Measurements from ENCODE around the gene CDH23.

CDH23 gene

GRCh38 chr10:71829171-71829570, 432.5 kb downstream of the CDH23 start:
- DNase-seq: no peak

- no peak for DNase-seq
Observed at GRCh38 chr10:71829896-71830295, 433.2 kb downstream of the CDH23 start.

DNA sequence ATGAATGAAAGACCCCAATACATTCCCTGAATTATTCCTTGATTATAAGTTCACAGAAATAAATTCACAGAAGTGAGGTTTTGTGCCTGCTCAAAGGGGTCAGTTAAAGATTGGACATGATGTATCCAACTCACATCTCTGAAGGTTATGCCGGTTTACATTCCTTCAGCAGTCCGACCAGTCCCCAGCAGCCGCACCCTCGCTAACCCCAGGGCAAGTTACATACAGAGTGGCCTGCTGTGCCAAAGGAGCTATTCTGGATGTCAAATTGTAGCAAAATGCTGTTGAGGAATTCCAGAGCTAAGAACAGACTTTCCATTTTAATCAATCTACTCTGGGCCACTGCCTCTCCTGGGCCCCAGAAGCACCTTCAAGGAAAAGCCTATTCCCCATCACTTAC, 434.0 kb downstream of the CDH23 start:
- no peak for DNase-seq

GRCh38 chr10:71831646-71832552, 435.2 kb downstream of the CDH23 start:
- no peak for DNase-seq

DNA sequence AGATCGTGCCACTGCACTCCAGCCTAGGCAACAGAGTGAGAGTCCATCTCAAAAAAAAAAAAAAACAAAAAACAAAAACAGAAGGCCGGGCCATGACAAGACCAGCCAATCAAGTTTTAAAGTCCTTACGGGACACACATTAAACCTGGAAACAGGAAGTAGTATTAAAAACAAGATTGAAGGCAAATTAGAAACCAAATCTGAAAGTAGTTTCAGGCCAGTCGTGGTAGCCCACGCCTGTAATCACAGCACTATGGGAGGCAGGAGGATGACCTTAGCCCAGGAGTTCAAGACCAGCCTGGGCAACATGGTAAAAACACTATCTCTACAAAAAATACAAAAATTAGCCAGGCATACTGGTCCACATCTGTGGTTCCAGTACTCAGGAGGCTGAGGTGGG, 436.2 kb downstream of the CDH23 start:
- no peak for DNase-seq

DNA sequence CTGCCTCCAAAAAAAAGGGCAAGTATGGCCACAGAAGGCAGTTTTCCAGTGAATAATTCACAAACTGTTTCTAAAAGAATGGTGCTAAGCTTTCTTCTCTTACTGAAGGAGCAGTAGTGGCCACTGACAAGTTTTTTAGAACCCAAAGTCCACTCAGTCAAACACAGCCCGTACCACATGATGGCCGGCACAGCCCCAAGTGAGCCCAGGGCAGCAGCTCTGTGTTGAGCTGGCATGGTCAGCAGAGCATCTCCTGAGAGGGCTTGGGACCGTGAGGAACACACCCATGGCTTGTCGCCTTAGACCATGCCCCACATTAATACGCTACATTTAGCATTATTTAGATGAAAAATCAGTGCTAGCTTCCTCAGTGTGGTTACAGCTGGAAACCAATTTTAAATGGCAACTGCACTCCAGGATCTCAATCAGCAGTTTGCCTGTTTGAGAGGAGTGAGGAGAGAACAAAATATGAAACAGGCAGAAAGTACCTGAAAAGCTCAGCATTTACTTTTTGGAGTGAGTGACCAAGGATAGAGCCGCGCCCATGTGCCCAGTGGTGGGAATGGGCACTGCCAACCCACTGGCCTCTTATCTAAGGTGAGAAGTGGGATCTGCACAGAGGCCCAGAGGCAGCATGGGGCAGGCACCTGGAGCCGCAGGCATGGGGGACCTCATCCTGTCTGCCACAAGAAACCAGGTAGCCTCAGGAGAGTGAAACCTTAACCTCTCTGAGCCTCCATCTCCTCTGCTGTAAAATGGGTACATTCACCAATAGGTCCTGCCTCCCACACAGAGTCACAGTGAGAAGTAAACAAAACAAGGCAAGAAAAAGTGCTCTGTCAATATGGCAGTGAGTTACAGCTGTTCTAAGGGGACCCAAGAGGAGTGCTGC, 437.0 kb downstream of the CDH23 start:
- DNase-seq: no peak

DNA sequence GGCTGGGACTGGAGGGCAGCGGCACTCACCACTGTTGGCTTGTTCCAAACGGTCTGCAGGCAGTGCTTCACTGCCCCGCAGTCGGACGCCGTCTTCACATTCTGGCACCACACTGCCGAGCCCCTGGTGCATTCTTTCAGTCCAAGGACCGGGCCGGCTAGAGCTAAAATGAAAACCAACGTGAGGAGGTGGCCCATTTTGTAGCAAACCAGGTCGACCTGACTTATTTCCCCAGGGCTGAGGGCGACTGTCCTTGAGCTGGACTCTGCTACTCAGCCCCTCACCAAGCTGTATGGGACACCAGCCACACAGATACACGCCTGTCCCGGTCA, 437.6 kb downstream of the CDH23 start:
- no peak for DNase-seq

DNA sequence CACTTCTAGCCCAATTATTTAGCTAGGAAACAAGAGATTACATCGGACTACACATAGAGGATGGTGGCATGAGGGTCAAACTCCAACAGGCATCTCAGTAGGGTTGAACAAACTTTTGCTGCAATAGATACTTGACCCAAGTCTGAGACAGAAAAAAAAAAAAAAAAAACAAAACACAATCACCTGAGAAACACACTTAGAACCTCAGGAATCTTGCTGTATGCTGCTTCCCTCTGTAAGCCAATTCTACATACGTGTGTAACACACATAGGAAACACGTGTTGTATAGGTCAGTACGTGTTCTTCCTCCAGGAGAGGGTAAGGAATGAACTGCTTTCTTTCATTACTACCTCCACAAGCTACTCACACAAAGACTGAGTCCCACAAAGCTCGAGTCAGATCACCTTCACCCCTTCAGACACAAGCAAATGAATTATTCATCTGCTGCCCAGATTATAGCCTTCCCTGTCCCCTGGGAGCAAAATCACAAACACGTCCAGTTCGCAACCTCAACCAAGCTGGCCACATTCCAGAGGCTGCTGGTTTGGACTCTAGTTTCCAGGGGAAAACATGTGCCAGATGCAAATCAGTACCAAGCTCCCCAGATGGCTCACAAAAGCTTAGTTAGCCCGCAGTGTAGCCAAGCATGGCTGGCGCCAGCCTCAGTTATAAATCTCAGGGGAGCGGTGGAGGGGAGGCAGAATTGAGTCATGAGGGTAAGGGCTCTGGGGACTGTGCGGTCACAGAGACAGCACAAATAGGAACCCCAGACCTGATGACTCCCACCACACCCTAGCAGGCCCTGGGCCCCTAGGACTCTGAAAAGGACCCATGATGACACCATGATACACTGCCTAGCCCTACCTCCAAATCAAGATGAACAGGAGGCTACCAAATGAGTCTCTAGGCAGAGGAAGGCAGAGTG, 439.2 kb downstream of the CDH23 start:
- no peak for DNase-seq

GRCh38 chr10:71836596-71836974, 439.9 kb downstream of the CDH23 start:
- DNase-seq: no peak

DNA sequence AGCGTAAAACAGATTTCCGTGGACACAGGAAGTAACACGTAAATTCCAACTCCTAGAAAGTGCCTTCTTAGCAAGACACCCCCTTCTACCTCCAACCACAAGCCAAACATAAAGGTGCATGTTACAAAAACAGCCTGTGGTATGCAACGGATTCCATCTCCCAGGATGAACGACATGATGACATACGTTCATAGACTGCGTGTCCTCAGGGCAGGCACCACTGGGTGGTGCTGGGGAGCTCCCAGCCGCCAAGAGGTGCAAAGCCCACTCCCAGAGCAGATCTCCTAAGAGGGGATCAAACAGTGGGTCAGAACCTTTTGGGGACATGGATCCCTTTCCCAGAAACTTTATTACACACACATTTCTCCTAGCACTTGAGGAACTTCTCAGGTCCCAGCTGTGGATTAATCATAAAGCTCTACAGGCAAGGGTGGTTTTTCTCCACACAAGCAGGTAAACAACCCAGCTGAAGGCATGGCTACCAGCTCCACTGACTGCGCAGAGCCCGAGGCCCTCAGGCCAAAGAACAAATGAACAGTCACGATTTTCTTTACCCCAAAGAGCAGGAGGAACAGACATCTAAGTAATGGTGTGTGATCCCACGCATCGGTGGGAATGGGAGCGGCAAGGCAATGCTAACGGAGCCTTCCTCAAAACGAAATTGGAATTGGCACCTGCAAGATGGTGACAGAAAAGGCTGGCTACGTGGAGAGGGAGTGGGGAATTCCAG, 440.5 kb downstream of the CDH23 start:
- no peak for DNase-seq

DNA sequence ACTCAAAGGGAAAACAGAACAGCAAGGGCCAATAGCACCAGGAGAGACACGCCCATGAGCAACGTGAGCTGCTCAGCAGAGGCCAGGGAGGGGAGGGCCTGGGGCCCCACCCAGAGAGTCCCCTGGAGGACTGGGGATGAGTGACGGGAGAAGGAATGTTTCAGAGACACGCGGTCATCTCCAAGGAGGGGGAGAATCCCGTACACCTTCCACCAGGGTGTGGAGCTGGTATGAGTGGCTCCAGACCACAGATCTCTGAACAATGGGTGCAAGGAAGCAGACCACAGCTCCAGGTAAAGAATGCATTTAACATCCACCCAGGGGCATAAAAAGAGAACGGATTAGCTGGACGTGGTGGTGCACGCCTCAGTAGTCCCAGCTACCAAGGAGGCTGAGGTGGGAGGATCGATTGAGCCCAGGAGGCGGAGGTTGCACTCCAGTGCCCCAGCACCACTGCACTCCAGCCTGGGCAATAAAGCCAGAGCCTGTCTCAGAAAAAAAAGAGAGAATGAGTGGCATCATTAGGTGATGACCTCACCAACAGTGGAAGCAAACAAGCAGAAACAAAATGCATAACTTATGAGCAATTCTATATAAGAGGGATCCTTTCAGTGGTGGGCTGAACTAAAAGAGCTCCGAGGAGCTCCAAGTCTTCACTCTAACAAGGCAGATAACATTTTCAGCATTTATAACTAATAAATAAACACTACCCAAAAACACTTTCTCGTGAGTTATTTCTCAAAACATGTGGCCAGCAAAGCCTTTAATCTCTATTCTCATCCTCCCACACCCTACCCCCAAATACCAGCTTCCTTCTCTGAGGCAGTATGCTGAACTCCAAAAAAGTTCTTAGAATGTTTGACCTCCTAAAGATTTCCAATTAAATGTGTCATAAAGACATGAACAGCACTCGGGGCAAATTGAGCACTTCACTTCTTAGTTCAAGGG, 441.8 kb downstream of the CDH23 start:
- DNase-seq: no peak

DNA sequence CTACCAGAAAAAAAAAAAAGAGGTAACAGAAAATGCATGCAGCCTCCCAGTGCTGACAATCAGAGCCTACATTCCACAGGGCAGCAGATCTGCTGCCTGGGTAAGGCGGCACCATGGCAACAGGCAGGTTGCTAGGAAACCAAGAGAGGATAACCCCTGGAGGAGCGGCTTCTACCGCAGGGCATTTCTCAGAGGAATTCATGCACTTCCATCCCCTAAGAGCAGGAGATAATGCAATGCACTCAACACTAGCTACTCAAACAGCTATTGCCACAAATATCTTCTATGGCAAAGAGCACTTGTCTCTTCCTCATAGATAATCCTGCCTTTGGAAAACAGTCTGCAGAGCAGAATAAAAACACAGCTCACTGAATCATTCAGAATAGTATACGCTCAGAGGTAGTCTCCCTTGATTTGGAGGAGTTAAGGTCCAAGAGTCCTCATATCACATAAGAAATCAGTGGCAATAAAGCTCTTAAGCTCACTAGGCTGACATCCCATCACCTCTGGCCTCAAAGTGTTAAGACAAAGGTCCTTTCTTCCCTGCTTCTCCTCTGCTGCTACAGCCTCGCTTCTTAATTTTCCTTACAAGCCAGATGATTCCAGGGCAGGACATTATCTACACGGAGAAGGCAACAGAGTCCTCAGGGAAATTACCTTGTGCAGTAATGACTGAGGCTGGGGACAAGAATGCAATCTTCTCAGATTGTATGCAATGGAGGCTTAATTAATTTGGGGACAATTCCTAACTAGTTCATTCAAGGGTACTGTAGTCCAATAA, 443.6 kb downstream of the CDH23 start:
- no peak for DNase-seq

GRCh38 chr10:71840958-71841335, 444.2 kb downstream of the CDH23 start:
- DNase-seq: no peak

DNA sequence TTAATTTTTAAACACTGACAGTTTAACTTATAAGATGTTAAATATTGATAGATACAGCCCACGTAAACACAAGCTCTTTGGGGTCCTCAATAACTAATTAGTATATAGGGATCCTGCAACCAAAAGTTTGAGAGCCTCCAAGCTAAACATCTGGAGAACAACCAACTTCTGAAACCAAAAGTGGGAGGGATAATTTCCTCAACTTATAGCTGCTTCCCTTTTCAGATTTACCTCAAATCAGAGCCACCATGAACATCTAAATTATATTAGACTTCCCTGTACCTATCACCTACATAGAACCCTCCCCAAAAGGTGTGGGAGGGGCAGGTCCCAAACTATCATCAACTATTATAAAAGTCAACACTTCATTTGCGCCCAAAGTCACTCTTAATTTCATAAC, 445.7 kb downstream of the CDH23 start:
- no peak for DNase-seq

DNA sequence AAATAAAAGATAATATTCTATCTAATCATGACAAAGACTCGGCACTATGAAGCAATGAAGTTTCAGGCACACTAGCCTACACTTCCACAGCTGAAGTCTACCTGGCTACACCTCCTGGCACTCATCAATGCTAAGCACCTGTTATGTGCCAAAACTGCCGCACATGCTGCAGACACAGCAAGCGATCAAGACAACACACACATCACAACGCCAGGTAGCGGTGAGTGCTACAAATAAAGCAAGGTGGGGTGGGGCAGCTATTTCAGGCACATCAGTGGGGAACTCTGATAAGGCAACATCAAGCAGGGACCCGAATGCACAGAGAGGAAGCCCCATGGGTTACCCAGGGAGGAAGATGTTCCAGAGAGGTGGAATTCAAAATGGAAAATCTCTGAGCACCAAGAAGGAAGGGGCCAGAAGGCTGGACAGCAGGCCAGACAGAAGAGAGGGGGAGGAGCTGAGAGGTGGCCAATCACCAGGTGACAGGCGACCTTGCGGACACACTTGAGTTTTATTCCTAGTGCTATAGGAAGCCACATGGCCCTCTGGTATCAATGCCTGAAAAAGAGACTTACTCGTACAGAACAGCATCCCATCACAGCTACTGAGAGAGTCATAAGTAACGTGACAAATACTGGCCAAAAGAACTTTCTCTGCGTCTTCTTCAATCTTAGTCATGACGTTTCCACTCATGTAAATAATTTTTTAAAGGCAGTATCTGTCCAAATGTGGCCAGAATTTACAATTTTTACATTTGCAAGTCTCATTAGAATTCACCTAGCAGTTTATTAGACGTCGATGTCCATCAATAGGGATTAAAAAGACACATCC, 446.4 kb downstream of the CDH23 start:
- no peak for DNase-seq

GRCh38 chr10:71844084-71844483, 447.4 kb downstream of the CDH23 start:
- no peak for DNase-seq

DNA sequence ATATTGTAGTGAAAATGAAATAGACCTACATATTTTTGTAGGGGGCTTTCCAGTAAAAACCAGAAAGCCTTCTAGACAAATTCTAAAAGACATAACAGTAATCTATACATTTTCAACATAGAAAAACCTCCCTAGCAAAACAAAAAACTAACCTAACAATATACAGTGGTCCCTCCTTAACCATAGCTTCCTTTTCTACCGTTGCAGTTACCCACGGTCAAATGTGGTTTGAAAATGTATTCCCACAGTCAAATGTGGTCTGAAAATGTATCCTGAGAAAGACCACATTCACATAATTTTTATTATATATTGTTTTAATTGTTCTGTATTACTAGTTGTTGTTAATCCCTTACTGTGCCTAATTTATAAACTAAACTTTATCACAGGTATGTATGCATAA, 448.0 kb downstream of the CDH23 start:
- DNase-seq: no peak

DNA sequence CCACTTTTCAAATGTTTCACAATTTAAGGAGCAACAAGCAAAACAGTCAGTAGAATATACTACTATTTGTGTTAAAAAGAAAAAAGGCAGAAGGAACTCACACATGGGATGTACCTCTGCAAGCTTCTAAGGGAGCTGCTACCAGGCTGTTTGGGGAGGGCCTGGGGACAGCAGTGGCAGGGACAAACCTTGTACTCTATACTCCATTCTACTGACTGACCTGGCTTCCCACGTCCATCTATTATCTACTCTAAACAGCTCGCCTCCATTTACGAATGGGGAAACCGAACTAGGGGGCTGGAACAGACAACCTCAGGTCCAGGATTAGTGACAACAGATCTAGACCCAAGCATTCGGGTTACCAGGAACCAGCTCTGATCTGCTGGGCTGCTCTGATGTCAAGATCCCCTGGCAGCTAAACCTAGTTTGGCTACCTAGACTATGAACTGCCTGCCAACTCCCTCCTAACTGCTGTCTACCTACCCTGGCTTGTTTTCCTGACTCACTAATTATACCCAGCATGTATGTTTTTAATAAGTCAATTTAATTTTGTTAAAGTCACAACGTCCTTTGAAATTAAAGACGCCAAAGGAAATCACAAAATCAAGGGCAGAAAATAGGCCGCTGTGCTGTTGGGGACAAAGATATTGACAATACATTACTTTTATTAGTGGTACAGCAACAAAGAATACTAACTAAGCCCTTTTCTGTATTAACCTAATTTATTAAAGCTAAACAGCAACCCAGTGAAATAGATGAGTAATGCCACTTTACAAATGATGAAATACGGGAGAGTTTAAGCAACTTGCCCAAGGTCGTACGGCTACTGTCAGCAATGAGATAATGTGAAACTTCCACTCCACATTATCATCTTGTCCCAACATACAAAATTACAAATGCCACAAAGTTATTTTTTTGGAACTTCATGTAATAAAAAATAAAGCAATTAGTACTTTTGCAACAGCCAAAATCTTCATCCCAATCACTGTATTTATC, 449.0 kb downstream of the CDH23 start:
- DNase-seq: no peak

Data from activated gamma-delta T cell treated with Interleukin-2 at 50 U/mL for 16 hours (primary cell).